Measurements from ENCODE around the gene SPHK2.

DNA sequence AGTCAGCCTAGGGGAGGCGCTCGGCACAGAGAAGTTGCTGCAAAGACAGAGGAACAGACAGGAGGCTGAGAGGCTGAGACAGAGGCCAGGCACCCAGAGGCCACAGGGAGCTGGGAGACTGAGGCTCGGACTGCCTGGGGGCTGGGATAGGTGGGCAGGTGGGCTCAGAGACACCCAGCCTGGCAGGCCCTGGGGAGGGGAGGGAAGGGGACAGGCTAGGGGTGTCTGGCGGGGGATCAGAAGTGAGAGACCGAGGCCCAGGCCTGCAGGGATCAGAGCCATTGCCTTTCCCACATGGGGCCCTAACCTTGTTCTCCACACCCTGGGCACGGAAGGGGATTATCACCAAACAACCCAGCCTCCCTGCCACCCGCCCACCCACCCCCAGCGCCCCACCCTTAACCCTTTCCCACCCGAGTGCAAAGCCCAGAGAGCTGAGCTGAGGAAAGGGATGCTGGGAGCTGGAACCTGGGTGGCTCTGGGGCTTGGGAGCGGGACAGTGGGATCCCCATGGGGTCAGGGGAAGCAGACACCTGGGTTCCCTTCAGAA lies 52.2 kb downstream of the SPHK2 start:
- TF ChIP-seq, protein P1, sequence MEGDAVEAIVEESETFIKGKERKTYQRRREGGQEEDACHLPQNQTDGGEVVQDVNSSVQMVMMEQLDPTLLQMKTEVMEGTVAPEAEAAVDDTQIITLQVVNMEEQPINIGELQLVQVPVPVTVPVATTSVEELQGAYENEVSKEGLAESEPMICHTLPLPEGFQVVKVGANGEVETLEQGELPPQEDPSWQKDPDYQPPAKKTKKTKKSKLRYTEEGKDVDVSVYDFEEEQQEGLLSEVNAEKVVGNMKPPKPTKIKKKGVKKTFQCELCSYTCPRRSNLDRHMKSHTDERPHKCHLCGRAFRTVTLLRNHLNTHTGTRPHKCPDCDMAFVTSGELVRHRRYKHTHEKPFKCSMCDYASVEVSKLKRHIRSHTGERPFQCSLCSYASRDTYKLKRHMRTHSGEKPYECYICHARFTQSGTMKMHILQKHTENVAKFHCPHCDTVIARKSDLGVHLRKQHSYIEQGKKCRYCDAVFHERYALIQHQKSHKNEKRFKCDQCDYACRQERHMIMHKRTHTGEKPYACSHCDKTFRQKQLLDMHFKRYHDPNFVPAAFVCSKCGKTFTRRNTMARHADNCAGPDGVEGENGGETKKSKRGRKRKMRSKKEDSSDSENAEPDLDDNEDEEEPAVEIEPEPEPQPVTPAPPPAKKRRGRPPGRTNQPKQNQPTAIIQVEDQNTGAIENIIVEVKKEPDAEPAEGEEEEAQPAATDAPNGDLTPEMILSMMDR (IDR thresholded peaks at IDR 0.05) = no peak
- TF ChIP-seq RFX5 (IDR thresholded peaks at IDR 0.05) (no peak), CHD2 (IDR thresholded peaks at IDR 0.05; ENCODE audit: low read length, partially characterized antibody) (no peak), ZFP36 (IDR thresholded peaks at IDR 0.05; ENCODE audit: borderline replicate concordance, partially characterized antibody) (no peak)
- TF ChIP-seq, protein P2, sequence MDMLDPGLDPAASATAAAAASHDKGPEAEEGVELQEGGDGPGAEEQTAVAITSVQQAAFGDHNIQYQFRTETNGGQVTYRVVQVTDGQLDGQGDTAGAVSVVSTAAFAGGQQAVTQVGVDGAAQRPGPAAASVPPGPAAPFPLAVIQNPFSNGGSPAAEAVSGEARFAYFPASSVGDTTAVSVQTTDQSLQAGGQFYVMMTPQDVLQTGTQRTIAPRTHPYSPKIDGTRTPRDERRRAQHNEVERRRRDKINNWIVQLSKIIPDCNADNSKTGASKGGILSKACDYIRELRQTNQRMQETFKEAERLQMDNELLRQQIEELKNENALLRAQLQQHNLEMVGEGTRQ (IDR thresholded peaks at IDR 0.05) = no peak

Data from A549 (cell line).